Measurements from ENCODE around the gene SSH3.

SSH3 gene

GRCh38 chr11:67280788-67281551, 22.4 kb upstream of the SSH3 start:
- no peak for DNase-seq

DNA sequence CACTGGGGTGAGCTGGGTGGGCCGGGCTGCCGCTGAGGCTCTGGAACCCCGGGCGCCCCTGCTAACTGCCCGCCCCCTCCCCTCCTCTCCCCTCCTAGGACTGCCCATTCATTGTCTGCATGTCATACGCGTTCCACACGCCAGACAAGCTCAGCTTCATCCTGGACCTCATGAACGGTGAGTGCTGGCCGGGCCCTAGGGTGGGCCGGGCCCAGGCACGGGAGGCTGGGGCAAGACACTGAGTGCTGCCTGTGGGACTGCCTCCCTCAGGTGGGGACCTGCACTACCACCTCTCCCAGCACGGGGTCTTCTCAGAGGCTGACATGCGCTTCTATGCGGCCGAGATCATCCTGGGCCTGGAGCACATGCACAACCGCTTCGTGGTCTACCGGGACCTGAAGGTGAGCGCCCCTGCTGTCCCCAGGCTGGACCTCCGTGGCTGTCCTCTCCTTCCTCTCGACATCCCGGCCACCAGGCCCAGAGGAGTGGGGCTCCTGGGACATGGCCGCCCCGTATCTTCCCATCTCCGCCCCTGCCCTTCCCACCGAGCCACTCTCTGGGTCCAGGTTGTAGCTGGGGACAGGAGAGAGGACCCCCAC, 21.7 kb upstream of the SSH3 start:
- DNase-seq = no peak

DNA sequence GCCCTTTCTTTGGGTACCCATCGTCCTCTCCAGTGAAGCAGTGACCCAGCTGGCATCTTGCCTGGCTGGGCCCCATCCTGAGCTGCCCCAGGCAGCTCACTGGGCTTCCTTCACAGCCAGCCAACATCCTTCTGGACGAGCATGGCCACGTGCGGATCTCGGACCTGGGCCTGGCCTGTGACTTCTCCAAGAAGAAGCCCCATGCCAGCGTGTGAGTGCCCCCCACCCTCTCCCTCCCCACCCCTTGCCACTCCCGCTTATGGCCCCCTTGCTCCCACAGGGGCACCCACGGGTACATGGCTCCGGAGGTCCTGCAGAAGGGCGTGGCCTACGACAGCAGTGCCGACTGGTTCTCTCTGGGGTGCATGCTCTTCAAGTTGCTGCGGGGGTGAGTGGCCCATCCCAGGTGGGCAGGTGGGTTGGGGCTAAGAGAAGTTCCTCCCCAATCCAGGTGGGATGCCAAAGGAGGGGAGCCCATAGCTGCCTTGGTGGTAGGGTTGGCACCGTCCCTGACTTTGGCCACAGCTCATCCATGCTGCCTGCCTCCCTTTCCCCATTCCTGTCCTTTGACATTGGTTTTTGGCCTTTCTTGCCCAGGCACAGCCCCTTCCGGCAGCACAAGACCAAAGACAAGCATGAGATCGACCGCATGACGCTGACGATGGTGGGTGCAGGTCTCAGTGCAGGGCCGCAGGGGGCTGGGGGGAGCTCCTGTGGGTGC, 21.0 kb upstream of the SSH3 start:
- no peak for DNase-seq

- DNase-seq = no peak
Measured at GRCh38 chr11:67282876-67283371, 20.4 kb upstream of the SSH3 start.

GRCh38 chr11:67283481-67283963, 19.8 kb upstream of the SSH3 start:
- DNase-seq = no peak

GRCh38 chr11:67284811-67285540, 18.4 kb upstream of the SSH3 start:
- no peak for DNase-seq

DNA sequence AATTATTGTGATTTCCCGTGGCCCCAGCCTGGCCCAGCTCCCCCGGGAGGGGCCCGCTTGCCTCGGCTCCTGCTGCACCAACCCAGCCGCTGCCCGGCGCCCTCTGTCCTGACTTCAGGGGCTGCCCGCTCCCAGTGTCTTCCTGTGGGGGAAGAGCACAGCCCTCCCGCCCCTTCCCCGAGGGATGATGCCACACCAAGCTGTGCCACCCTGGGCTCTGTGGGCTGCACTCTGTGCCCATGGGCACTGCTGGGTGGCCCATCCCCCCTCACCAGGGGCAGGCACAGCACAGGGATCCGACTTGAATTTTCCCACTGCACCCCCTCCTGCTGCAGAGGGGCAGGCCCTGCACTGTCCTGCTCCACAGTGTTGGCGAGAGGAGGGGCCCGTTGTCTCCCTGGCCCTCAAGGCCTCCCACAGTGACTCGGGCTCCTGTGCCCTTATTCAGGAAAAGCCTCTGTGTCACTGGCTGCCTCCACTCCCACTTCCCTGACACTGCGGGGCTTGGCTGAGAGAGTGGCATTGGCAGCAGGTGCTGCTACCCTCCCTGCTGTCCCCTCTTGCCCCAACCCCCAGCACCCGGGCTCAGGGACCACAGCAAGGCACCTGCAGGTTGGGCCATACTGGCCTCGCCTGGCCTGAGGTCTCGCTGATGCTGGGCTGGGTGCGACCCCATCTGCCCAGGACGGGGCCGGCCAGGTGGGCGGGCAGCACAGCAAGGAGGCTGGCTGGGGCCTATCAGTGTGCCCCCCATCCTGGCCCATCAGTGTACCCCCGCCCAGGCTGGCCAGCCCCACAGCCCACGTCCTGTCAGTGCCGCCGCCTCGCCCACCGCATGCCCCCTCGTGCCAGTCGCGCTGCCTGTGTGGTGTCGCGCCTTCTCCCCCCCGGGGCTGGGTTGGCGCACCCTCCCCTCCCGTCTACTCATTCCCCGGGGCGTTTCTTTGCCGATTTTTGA, 17.5 kb upstream of the SSH3 start:
- DNase-seq = no peak

DNA sequence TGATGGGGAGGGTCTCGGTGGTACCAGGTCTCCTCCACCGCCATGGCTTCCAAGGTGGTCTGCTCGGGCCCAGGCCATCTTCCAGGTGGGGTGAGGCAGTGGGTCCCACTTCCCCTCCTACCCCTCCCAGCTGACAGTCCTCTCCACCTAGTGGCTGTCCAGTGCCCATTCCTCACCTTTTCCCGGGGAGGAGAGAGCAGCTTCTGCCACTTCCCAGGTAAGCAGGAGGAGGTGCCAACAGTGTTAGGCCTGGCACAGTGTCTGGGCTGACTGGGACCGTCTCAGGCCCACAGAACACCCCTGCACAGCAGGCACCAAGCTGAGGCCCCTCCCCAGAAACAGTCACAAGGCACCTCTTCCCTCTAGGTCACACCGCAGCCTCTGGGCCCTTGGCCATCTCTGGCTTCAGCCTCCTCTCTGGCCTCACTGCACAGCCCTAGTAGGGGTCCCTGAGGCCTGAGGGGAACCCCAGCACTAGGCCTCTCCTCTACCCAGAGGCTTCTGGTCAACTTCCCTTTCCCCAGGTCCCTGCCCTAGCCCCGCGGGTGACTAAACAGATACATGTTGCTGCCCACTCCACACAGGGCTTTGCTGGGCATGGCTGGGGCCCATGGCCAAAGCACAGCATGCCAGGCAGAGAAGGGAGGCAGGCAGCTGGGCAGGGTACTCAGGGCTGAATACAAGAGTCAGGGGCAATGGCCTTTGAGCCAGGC, 16.6 kb upstream of the SSH3 start:
- no peak for DNase-seq

DNA sequence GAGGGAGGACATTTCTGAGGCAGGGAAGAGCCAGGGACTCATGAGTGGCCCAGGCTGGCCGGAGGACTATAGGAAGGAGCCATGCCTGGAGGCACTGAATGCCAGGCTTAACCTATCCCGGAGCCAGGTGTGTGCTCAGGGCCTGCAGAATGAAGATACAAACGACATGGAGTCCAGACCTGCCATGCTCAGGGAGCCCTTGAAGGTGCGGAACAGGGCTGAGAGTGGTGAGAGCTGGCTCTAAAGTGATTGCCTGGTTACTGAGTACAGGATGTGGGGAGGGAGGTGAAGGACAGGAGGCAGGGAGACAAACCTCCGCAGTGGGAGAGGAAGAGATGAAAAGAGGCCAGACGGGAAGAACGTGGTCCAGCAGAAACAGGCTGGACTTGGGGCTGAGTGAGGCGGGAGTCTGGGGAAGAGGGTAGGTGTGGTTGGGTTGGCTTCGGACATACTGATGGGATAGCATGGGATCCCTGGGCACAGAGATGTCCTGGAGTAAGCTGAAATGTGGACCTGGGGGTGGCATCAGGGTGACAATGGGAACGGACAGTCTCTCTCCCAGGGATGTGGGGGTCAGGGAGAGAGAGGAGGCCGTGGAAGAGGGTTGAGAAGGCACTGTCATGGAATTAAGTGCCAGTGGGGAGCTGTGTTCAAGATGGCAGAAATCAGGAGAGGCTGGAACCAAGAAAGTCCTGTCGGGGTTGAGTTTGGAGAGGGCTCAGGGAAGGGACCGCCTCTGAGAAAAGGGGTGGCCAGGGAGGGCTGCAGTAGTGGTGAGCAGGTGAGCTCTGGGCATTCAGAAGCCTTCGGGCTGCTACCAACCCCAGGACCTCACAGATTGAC, 15.8 kb upstream of the SSH3 start:
- DNase-seq = no peak

DNA sequence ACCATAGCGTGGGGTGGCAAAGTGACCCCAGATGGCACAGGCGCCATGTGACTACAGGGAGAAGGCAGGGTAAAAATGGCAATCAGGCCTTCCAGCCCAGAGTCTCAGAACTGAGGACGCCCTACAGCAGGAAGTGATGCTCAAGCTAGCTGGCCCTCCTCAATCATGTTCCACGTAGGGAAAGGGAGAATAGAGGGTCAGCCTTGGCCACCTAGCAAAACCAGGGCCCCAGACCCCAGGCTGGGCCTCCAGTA, 15.2 kb upstream of the SSH3 start:
- DNase-seq = no peak

GRCh38 chr11:67288452-67289225, 14.7 kb upstream of the SSH3 start:
- peak; percentile 89 for DNase-seq

DNA sequence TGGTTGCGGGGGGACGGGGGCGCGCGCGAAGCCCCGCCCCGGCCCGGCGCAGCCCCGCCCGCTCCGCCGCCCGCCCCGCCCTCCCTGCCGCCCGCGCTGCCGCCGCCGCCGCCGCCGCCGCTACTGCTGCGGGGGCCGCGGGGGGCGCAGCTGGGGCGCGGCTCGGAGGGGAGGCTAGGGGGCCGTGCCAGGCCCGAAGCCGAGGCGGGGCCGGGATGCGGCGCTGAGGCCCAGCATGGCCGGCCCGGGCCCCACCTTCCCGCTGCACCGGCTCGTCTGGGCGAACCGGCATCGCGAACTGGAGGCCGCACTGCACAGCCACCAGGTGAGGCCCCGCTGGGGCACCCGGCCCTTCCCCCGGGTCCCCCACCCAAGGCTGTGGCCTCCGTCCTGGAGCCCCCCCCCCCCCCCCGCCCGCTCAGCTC, 14.1 kb upstream of the SSH3 start, which contains the start of gene ANKRD13D:
Gene ANKRD13D (plus strand): TSS at position 78 of the 425 bp plus-strand sequence. CDS start 158 bp downstream, at position 236.
- DNase-seq = no peak

DNA sequence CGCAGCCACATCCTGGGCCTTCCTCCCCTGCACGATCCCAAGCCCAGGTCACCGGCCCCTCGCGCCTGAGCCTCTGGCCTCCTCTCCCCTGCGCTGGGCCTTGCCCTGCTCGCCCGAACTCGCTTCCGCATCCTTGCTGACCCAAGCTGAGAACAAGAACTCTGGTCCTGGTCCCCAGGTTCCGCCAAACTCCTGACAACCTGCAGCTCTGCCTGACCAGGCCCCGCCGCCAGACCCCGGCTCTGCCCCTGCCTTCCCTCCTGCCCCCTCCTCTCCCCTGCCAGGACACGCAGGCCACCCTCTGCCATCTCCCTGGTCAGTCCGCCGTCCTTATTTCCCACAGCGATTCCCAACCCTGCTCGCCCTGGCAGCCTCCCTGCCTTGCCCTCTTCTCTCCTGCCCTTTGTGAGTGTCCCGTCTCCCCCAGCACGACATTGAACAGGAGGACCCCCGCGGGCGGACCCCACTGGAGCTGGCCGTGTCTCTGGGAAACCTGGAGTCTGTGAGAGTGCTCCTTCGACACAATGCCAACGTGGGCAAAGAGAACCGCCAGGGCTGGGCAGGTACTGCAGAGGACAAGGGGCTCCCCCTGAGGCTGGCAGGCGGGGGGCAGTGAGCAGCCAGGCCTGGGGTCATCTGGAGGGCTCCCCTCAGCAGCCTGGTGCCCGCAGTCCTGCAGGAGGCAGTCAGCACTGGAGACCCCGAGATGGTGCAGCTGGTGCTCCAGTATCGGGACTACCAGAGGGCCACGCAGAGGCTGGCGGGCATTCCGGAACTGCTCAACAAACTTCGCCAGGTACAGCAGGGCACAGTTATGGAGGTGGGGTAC, 13.5 kb upstream of the SSH3 start:
- DNase-seq = peak; percentile 37

DNA sequence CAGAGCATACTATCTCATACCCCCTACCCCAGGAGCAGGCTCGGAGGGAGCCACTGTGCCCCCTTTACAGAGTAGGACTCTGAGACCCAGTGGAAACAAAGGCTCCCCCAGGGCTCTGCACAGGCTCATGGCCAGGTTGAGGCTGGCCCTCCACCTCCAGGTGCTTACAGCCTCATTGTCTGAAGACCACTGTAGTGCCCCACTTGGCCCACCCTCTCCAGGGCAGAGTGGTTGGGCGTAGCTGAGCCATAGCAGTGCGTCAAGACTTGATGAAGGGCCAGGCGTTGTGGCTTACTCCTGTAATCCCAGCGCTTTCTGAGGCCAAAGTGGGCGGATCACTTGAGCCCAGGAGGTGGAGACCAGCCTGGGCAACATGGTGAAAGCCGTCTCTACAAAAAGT, 12.5 kb upstream of the SSH3 start:
- DNase-seq = peak; percentile 72

DNA sequence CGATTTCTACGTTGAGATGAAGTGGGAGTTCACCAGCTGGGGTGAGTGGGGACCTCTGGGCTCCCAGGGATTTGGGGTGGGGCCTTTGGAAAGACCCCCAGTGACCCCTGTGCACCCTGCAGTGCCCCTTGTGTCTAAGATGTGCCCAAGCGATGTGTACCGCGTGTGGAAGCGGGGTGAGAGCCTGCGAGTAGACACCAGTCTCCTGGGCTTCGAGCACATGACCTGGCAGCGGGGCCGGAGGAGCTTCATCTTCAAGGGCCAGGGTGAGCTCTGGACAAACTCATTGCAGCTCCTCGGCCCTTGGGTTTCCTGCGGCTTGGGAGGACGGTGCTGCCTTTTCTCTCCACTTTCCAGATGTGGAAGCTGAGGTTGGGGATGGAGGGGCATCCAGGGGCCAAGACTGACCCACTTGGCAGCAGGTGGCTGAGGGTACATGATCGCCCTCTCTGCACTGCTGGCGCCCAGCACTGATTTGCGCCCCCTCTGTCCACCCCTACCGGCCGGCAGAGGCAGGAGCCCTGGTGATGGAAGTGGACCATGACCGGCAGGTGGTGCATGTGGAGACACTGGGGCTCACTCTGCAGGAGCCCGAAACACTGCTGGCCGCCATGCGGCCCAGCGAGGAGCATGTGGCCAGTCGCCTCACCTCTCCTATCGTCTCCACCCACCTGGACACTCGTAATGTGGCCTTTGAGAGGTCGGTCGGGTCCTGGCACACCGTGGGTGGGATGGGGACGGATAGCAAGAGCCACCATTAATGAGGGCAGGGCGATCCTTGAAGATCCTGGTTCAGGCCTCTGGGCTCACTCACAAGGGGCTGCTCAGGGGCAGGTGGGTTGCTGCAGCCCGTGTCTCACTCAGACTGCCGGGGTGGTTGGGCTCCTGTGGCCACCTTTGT, 11.6 kb upstream of the SSH3 start:
- DNase-seq = no peak

- no peak for DNase-seq
Measured at GRCh38 chr11:67292671-67293070, 10.7 kb upstream of the SSH3 start.

GRCh38 chr11:67293090-67293489, 10.2 kb upstream of the SSH3 start:
- DNase-seq = peak; percentile 86

Data from HCEC 1CT (cell line).